Trophoblast cell (in vitro differentiated cells and primary cell): ENCODE results near the gene FCGBP.

Source experiments
- DNase-seq, 2 donors: peaks; one replicate each; pipeline ENCODE4 v3.0.0-alpha.2; 2016
- H2AFZ ChIP-seq: 2 replicates; pipeline ENCODE4 v1.6.1; 2013; ENCODE audit warnings: low read length, moderate library complexity, mild to moderate bottlenecking; ENCODE audit not compliant: insufficient read depth, poor library complexity
- H2AK5ac ChIP-seq: 2 replicates; pipeline ENCODE4 v1.6.1; 2013; ENCODE audit warnings: mild to moderate bottlenecking, low read length
- H2BK120ac ChIP-seq: 2 replicates; pipeline ENCODE4 v1.6.1; 2013; ENCODE audit warnings: low read length, mild to moderate bottlenecking, moderate library complexity; ENCODE audit not compliant: insufficient read depth, poor library complexity
- H2BK12ac ChIP-seq: 2 replicates; pipeline ENCODE4 v1.6.1; 2013; ENCODE audit warnings: mild to moderate bottlenecking, low read length, moderate library complexity
- H2BK5ac ChIP-seq: 2 replicates; pipeline ENCODE4 v1.6.1; 2013; ENCODE audit warnings: low read length, low read depth, moderate library complexity, mild to moderate bottlenecking; ENCODE audit not compliant: poor library complexity
- H3K14ac ChIP-seq: 2 replicates; pipeline ENCODE4 v1.6.1; 2013; ENCODE audit warnings: mild to moderate bottlenecking, low read length
- H3K18ac ChIP-seq: 2 replicates; pipeline ENCODE4 v1.6.1; 2013; ENCODE audit warnings: mild to moderate bottlenecking, low read length
- H3K23ac ChIP-seq: 2 replicates; pipeline ENCODE4 v1.6.1; 2013; ENCODE audit warnings: low read length
- H3K27ac ChIP-seq: 2 replicates; pipeline ENCODE4 v1.5.1; 2013; ENCODE audit warnings: low read depth, mild to moderate bottlenecking, inconsistent platforms, low read length, moderate library complexity
- H3K27me3 ChIP-seq: 2 replicates; pipeline ENCODE4 v1.6.1; 2013; ENCODE audit warnings: inconsistent platforms, mild to moderate bottlenecking, low read length, moderate library complexity; ENCODE audit not compliant: insufficient read depth
- H3K36me3 ChIP-seq, 2 experiments: 1 replicate in 1 of 2; 2 replicates in 1 of 2; pipeline ENCODE4 v1.6.1; 2013; ENCODE audit warnings: low read length in 2 of 2, mild to moderate bottlenecking in 2 of 2, moderate library complexity in 1 of 2; ENCODE audit not compliant: insufficient read depth in 2 of 2, control insufficient read depth in 1 of 2
- H3K4ac ChIP-seq: 2 replicates; pipeline ENCODE4 v1.6.1; 2013; ENCODE audit warnings: low read depth, mild to moderate bottlenecking, low read length, moderate library complexity
- H3K4me1 ChIP-seq, 2 experiments: 1 replicate in 1 of 2; 2 replicates in 1 of 2; pipeline ENCODE4 v1.6.1; 2013; ENCODE audit warnings: low read length in 2 of 2, mild to moderate bottlenecking in 2 of 2, moderate library complexity in 1 of 2; ENCODE audit not compliant: insufficient read depth in 2 of 2, control insufficient read depth in 1 of 2
- H3K4me2 ChIP-seq: 2 replicates; pipeline ENCODE4 v1.6.1; 2013; ENCODE audit warnings: inconsistent platforms, mild to moderate bottlenecking, low read length, moderate library complexity
- H3K4me3 ChIP-seq: 2 replicates; pipeline ENCODE4 v1.5.1; 2013; ENCODE audit warnings: mild to moderate bottlenecking, low read depth, low read length, inconsistent platforms
- H3K79me1 ChIP-seq: one replicate; pipeline ENCODE4 v1.6.1; 2013; ENCODE audit warnings: low read length
- H3K79me2 ChIP-seq: 2 replicates; pipeline ENCODE4 v1.6.1; 2013; ENCODE audit warnings: low read length, mild to moderate bottlenecking; ENCODE audit not compliant: control insufficient read depth, insufficient read depth, poor library complexity
- H3K9ac ChIP-seq: 2 replicates; pipeline ENCODE4 v1.6.1; 2013; ENCODE audit warnings: mild to moderate bottlenecking, low read length
- H3K9me3 ChIP-seq: 2 replicates; pipeline ENCODE4 v1.6.1; 2013; ENCODE audit warnings: low read depth, mild to moderate bottlenecking, control low read depth, inconsistent platforms, low read length; ENCODE audit not compliant: insufficient read depth
- H4K12ac ChIP-seq: 2 replicates; pipeline ENCODE4 v1.6.1; 2013; ENCODE audit warnings: low read depth, mild to moderate bottlenecking, low read length, moderate library complexity
- H4K8ac ChIP-seq: 2 replicates; pipeline ENCODE4 v1.6.1; 2013; ENCODE audit warnings: low read depth, mild to moderate bottlenecking, low read length, moderate library complexity
- H4K91ac ChIP-seq: one replicate; pipeline ENCODE4 v1.6.1; 2013; ENCODE audit warnings: low read depth, mild to moderate bottlenecking, low read length, moderate library complexity
- WGBS: extraction: QIAGEN DNeasy Blood & Tissue Kit; methylation state at CpG from one replicate; pipeline ENCODE4 v1.1.7; 2013; ENCODE audit warnings: missing lambda C conversion rate; ENCODE audit not compliant: insufficient read length, insufficient coverage; ENCODE audit errors: extremely low coverage; 5-methylcytosine and 5-hydroxymethylcytosine counted together

FCGBP gene

GRCh38 chr19:39937094-39937720 is 2.8 kb upstream of the FCGBP start:
- Histone ChIP-seq H3K4ac (no peak overlapping the region), H3K9ac (no peak overlapping the region), H3K27me3 (no peaks in the 10 kb centered on the region), H3K4me2 (no peak overlapping the region), H3K79me1 (no peaks in the 10 kb centered on the region), H3K4me3 (no peak overlapping the region), H2BK12ac (no peak overlapping the region), H4K8ac (no peak overlapping the region), H3K9me3 (no peaks in the 10 kb centered on the region), H3K14ac (no peak overlapping the region), H3K18ac (no peak overlapping the region), H4K91ac (no peak overlapping the region), H4K12ac (no peak overlapping the region), H3K27ac (no peak overlapping the region), H2AK5ac (no peak overlapping the region), H2BK5ac (no peak overlapping the region), H3K4me1 (peaks cover 0 to 2% of the 10 kb centered on the region in 2 experiments), H3K79me2 (no peaks in the 10 kb centered on the region), H3K23ac (no peak overlapping the region), H2BK120ac (no peak overlapping the region), H2AFZ (no peak overlapping the region), H3K36me3 (no peaks in the 10 kb centered on the region)
- DNase-seq, result no peak
- no CpG with 5 or more reads among the region's 5 CpGs for WGBS

- Histone ChIP-seq H2AFZ (no peak overlapping the region), H4K8ac (no peak overlapping the region), H3K27ac (no peak overlapping the region), H3K18ac (no peak overlapping the region), H3K9me3 (no peaks in the 10 kb centered on the region), H3K36me3 (no peaks in the 10 kb centered on the region), H2BK120ac (no peak overlapping the region), H2BK5ac (no peak overlapping the region), H3K4me3 (no peak overlapping the region), H4K91ac (no peak overlapping the region), H3K23ac (no peak overlapping the region), H4K12ac (no peak overlapping the region), H2BK12ac (no peak overlapping the region), H3K79me2 (no peaks in the 10 kb centered on the region), H3K79me1 (no peaks in the 10 kb centered on the region), H3K4me2 (no peak overlapping the region), H3K14ac (no peak overlapping the region), H3K27me3 (no peaks in the 10 kb centered on the region), H3K4ac (no peak overlapping the region), H2AK5ac (no peak overlapping the region), H3K4me1 (peaks cover 0 to 2% of the 10 kb centered on the region in 2 experiments), H3K9ac (no peak overlapping the region)
- no CpG with 5 or more reads among the region's 6 CpGs for WGBS
- no peak for DNase-seq
Observed at GRCh38 chr19:39936622-39937021, 2.2 kb upstream of the FCGBP start.

- DNase-seq, result no peak
- H3K4me3 ChIP-seq, result no peak overlapping the region
- WGBS, result no CpG with 5 or more reads among the region's 3 CpGs
- no peaks in the 10 kb centered on the region for H3K27me3 ChIP-seq
- no peak overlapping the region for H3K4ac ChIP-seq
- H2BK5ac ChIP-seq, result no peak overlapping the region
- H3K79me1 ChIP-seq, result no peaks in the 10 kb centered on the region
- H3K23ac ChIP-seq, result no peak overlapping the region
- H3K14ac ChIP-seq, result no peak overlapping the region
- H2AK5ac ChIP-seq, result no peak overlapping the region
- H3K9ac ChIP-seq, result no peak overlapping the region
- no peaks in the 10 kb centered on the region for H3K9me3 ChIP-seq
- no peak overlapping the region for H3K18ac ChIP-seq
- no peak overlapping the region for H4K91ac ChIP-seq
- H3K36me3 ChIP-seq, result no peaks in the 10 kb centered on the region
- no peaks in the 10 kb centered on the region for H3K4me1 ChIP-seq
- H2BK120ac ChIP-seq, result no peak overlapping the region
- H3K4me2 ChIP-seq, result no peak overlapping the region
- no peak overlapping the region for H4K8ac ChIP-seq
- no peak overlapping the region for H4K12ac ChIP-seq
- H2BK12ac ChIP-seq, result no peak overlapping the region
- H3K79me2 ChIP-seq, result no peaks in the 10 kb centered on the region
- H2AFZ ChIP-seq, result no peak overlapping the region
- H3K27ac ChIP-seq, result no peak overlapping the region
Observed at GRCh38 chr19:39936020-39936419, 1.6 kb upstream of the FCGBP start.

- H3K4me1 ChIP-seq, result no peaks in the 10 kb centered on the region
- H3K36me3 ChIP-seq, result no peaks in the 10 kb centered on the region
- H4K12ac ChIP-seq, result no peak overlapping the region
- H4K8ac ChIP-seq, result no peak overlapping the region
- no peak overlapping the region for H3K14ac ChIP-seq
- no peak overlapping the region for H3K27ac ChIP-seq
- no peaks in the 10 kb centered on the region for H3K27me3 ChIP-seq
- no peaks in the 10 kb centered on the region for H3K9me3 ChIP-seq
- H3K23ac ChIP-seq, result no peak overlapping the region
- H3K79me2 ChIP-seq, result no peaks in the 10 kb centered on the region
- no peak overlapping the region for H2BK5ac ChIP-seq
- no peak overlapping the region for H2BK120ac ChIP-seq
- H3K18ac ChIP-seq, result no peak overlapping the region
- H2BK12ac ChIP-seq, result no peak overlapping the region
- no peak overlapping the region for H3K9ac ChIP-seq
- no peak overlapping the region for H3K4me3 ChIP-seq
- no peak overlapping the region for H3K4ac ChIP-seq
- no peak overlapping the region for H2AFZ ChIP-seq
- no peak overlapping the region for H3K4me2 ChIP-seq
- no peaks in the 10 kb centered on the region for H3K79me1 ChIP-seq
- no peak overlapping the region for H2AK5ac ChIP-seq
- no CpG with 5 or more reads among the region's 5 CpGs for WGBS
- DNase-seq, result no peak
- no peak overlapping the region for H4K91ac ChIP-seq
Observed at GRCh38 chr19:39935364-39935661, 879 bp upstream of the FCGBP start.
